NCI-H1092 (cell line): ENCODE data around the gene TMEM120A.

Source experiments
- DNase-seq: peaks from one replicate; lab custom pipeline; 2025; lab: John Stamatoyannopoulos, UW

Gene TMEM120A

GRCh38 chr7:75957021-75957736 is 37.2 kb downstream of the TMEM120A start:
- DNase-seq = no peak

GRCh38 chr7:75955331-75955955 is 39.0 kb downstream of the TMEM120A start:
- DNase-seq = no peak

- DNase-seq = no peak
Observed at GRCh38 chr7:75953931-75954330, 40.5 kb downstream of the TMEM120A start.

- no peak for DNase-seq
Observed at GRCh38 chr7:75953431-75953830, 41.0 kb downstream of the TMEM120A start.

GRCh38 chr7:75951506-75951905 is 42.9 kb downstream of the TMEM120A start:
- DNase-seq = no peak

GRCh38 chr7:75950111-75950681 is 44.2 kb downstream of the TMEM120A start:
- DNase-seq = no peak

- no peak for DNase-seq
Observed at GRCh38 chr7:75948179-75948578, 46.2 kb downstream of the TMEM120A start.

GRCh38 chr7:75946207-75946855 is 48.1 kb downstream of the TMEM120A start:
- no peak for DNase-seq

GRCh38 chr7:75945297-75946168 is 48.9 kb downstream of the TMEM120A start:
- no peak for DNase-seq

GRCh38 chr7:75944507-75944906 is 49.9 kb downstream of the TMEM120A start:
- no peak for DNase-seq

- DNase-seq = no peak
Observed at GRCh38 chr7:75943864-75944263, 50.5 kb downstream of the TMEM120A start.

- no peak for DNase-seq
Observed at GRCh38 chr7:75938921-75939320, 55.5 kb downstream of the TMEM120A start.

GRCh38 chr7:75937958-75938786 is 56.2 kb downstream of the TMEM120A start:
- no peak for DNase-seq
